Hematopoietic multipotent progenitor cell treated with erythropoietin and hydrocortisone succinate and interleukin-3 and kit ligand, for 8 days (in vitro differentiated cells): ENCODE measurements around the gene COMMD9.
"Not testable (repeated sequence)": the region's sequence is repeated elsewhere in the genome, so short reads cannot be mapped to it uniquely, and the experiment has no call there.

Source experiments
- DNase-seq: peaks from one replicate; pipeline ENCODE4 v3.0.0-alpha.2; 2015

Gene COMMD9

GRCh38 chr11:36289226-36289852 is at the start of gene COMMD9:
Gene COMMD9 (minus strand): TSS chr11:36289424. CDS start chr11:36289412, 12 bp downstream.
- DNase-seq: peak; percentile 94

DNA sequence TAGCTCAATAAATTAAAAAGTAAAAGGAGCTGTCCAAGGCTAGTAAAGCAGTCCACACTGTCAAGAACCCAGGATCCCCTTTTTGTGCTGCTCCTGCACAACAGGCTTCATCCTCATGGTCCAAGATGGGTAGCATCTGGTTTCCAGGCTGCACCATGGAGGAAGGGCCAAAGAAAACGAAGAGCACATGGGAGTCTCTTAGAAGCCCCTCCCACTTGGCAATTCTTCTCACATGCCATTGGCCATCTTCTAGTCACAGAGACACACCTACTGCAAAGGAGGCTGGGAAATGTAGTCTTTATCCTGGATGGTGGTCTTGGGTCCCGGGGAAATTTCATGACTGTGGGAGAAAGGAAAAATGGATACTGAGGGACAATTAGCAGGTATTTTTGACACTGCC is 44.7 kb upstream of the COMMD9 start:
- peak; percentile 44 for DNase-seq

GRCh38 chr11:36333468-36333867 is 44.2 kb upstream of the COMMD9 start:
- no peak for DNase-seq

GRCh38 chr11:36330411-36330810 is 41.2 kb upstream of the COMMD9 start:
- no peak for DNase-seq

DNA sequence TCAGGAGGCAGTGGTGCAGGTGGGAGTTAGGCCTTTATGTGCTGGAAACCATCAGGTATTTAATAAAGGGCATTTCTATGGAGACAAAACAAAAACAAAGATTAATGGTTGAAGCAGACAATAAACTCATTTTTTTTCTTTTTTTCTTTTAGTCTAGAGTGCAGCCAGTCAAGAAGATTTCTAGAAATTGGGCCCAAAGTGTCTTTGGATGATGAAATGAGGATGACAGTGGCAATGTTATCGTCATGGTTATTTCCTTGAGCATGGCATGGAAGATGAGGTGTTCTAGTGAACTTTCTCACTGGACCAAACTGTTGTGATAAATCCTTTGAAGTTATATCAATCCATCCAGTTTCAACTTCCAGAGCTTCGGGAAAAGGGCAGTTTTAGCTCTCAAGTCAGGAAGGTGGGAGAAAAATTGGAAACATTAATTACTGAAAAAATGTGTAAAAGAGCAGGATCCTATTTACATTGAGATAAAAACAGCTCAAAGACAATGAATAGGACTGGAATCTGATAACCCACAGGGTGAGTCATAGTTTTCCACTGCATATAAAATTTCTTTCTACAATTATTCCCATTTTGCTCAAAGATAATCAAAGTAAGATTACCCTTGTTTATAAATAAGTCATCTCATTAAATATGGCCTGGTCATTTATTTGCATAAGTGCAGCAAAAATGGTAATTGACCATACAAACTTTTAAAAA is 39.9 kb upstream of the COMMD9 start:
- DNase-seq: no peak

GRCh38 chr11:36326524-36327419 is 37.5 kb upstream of the COMMD9 start:
- DNase-seq: no peak

DNA sequence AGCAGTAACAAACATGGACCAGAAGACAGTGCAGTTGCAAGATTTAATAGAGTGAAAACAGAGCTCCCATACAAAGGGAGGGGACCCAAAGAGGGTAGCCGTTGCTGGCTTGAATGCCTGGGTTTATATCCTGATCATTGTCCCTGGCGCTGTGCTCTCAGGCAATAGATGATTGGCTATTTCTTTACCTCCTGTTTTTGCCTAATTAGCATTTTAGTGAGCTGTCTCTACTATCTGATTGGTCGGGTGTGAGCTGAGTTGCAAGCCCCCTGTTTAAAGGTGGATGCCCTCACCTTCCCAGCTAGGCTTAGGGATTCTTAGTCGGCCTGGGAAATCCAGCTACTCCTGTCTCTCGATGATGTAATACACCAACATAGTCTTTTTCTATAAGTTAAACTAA is 36.2 kb upstream of the COMMD9 start:
- DNase-seq: not testable (repeated sequence)

DNA sequence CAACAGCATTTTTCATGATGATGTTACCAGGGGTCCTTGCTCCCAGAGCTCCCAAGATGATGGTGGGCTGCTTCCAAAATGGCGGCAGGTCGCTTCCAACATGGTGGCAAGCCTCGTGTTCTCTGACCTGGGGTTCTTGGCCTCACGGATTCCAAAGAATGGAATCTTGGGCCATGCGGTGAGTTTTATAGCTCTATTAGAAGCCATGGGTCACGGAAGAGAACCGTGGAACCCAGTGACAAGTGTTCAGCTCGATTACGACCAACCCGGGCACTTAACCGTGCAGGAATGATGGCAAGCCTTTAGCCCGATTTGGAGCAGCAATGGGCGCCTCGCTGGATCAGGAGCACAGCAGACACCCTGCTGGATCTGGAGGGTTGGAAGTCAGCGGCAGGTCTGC is 35.7 kb upstream of the COMMD9 start:
- DNase-seq: not testable (repeated sequence)

DNA sequence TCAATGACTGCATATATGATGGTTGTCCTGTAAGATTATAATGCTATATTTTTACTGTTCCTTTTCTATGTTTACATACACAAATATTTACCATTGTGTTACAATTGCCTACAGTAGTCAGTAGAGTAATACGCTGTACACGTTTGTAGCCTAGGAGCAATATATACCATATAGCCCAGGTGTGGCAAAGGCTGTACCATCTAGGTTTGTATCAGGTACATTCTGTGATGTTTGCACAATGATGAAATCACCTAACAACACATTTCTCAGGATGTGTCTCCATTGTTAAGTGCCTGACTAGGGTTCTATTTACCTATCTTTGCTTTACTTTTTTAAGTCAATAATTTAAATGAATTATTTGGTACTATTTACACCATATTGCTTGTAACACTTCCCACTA is 28.8 kb upstream of the COMMD9 start:
- DNase-seq: no peak

GRCh38 chr11:36316049-36316448 is 26.8 kb upstream of the COMMD9 start:
- no peak for DNase-seq

- DNase-seq: no peak
These were observed 25.2 kb upstream of the COMMD9 start for GRCh38 chr11:36314434-36314767.

DNA sequence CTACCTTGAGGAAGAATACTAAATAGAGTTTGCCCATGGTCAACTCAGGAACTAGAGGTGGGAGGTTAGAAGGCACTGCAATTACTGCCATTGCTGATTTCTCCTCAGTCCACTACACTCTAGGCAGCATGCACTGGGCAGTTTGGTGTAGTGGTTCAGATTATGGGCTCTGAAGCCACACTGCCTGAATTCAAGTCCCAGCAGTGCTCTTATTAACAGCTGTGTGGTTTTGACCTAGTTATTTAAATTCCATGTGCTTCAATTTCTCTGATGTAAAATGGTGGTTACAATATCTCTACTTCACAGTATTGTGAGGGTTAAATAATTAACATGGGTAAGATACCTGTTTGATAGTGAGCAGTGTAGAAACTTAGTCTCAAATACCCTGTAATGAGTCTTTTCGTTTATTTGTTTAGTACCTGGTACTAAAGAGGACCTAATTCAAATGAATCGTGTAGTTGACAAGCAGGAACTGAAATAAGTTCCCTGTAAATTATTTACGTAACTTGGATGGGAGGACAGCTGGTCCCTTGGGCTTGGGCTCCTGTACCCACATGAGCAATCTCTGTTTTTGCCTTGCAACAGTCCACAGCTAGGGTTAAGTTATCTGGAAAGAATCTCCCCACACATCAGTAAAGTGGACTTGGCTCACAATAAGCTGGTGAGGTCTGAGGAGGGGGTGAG is 24.7 kb upstream of the COMMD9 start:
- no peak for DNase-seq

DNA sequence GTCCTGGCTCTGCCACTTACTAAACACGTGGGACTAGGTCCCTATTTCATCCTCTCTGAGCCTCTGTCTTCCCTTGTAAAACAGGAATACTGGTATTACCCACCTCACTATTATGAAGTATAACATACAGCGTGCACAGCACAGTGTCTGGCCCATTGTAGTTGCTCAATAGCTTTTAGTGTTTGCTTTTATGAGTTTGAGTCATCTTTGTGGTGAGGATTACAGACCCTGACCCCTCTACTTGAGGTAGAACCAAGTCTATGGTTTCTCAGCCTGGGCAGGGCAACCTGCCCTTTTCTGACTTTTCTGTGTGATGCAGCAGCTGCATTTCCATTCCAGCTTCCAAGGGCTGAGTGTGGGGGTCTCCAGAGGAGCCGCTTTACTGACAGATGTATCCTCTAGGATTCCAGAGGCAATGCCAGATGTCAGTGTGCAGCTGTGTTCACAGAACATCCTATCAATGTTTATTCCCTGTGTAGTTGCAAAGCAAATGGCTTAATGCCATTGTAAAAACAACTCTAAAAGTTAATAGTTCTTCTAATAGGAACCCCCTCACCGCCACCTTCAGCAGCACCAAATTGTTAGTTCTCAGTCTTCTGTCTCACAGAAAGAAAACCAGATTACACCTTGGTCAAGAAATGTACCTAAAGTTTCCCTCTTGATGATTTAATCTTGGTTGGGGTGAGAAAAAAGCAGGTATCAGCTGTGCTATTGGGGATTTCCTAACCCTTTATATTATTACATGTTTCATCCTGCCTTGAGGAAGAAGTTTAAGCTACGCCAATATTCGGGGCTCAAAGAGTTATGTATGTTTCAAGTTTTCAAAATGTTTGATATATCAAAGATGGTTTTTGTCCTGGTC is 23.6 kb upstream of the COMMD9 start:
- DNase-seq: no peak

- DNase-seq: no peak
These were observed 22.8 kb upstream of the COMMD9 start for GRCh38 chr11:36311926-36312595.

DNA sequence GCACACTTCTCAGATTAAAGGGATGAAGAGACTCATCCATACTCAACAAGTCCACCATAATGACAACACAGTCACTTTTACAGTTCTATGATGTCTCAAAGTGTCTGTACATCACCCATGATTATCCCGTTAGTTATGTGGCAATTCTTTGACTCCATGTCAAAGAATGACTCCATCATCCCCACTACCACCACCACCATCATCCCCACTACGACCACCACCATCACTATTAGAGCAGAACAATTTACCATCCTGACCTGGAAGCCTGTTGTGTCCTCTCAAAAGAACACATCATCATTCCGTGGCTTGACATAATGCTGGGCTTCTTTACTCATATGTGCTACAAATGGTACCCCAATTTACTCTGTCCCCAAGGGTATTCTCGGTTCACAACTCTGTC is 20.6 kb upstream of the COMMD9 start:
- no peak for DNase-seq

DNA sequence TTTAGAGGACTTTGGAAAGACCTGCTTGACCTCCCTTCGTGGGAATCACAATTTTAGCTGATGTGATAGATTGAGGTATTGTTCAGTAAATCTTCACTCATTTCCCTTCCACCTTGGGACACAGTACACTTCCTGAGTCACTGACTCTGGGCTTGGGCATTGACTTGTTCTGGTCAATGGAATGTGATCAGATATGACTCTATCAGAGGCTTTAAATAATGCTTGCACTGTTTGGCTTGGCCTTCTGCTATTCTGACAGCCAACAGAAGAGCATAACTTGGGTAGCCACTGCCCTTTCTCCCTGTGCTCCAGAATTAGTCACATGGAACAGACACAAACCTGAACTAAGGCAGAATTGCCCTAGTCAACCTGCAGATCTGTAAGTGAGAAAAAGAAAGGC is 19.4 kb upstream of the COMMD9 start:
- no peak for DNase-seq

DNA sequence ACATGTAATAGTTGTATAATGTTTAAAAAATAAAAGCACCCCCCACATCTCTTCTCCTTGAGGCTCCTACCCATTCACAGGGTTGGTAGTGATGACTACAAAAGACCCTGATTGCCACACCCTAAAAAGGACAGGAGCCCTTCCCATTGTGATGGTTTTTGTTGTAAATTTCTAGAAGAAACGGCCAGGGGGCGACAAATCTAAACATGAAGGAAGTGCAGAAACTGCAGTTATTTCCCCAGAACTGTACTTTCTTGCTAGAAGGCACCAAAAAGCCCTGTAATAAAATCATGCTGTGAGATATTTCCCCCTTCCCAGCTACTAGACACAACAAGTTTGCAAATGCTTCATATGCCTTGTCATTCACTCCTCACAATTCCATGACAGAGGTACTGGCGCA is 17.7 kb upstream of the COMMD9 start:
- peak; percentile 33 for DNase-seq

- DNase-seq: no peak
These were observed 15.8 kb upstream of the COMMD9 start for GRCh38 chr11:36305047-36305446.

DNA sequence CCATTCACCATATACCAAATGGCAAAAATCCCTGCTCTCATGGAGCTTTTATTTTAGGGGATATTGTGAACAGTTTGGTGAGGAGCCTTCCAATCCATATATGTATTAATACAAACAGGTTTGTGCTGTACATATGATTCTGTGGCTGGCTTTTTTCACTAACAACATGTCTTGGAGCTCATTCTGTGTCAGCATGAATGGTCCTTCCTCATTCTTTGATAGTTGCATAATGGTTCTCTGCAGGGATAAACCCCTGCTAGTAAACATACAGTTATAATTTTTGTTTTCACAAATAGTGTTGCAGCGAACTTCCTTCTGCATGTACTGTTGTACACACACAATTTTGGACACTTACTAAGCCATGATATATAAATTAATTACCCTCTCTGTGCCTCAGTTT is 15.1 kb upstream of the COMMD9 start:
- no peak for DNase-seq

DNA sequence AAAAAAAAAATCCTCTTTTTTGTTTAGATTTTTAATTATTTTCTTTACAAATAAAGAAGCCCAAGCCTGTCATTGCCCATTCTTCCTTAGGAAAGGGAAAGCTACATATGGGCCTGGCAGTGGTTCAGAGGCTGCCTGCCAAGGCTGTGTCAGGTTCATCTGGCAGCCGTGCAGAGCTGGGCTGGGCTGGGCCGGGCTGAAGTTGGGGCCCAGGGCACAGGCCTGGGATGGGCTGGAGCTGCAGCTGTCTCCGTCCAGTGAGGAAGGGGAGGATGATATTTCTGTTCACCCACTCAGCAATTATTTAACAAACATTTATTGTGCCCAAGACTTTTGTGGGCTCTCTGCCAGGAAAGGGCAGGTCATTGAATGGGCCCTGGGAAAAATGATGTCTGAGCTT is 11.4 kb upstream of the COMMD9 start:
- no peak for DNase-seq

DNA sequence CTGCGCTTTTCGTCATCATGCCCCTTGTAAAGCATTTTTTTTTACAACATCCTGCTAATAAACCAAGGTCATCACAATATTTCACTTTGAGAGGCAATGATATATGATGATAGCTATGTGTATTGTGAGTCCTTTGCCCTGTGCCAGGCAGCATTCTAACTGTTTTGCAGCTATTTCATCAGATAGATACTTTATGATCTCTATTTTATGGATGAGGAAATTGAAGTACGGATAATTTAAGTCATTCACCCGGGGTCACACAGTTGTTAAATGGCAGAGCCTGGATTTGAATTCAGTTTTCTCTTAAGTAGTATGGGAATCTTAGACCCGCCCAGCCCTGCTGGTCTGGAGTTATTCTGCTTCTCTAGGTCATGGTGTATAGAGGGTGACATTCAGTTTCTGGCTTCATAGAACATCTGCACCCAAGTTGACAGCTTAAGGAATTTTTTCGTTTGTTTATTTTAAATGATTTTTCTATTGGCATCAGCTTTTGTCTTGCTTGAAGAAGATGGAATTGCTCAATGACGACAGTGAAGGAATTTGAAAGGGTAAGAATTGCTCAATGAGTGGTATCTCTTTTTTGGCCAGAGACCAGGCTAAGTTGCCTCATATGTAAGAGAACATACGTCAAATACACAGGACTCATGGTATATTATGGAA is 7.8 kb upstream of the COMMD9 start:
- DNase-seq: no peak
